HTERT RPE-1 (cell line): Measurements from ENCODE around the gene PHC1.

Experiments
- in situ Hi-C: fragments of 300-500 bp; cut with MboI; formaldehyde crosslinking; loops from 4 replicates; pipeline ENCODE4 v1.14.3; 2020; ENCODE audit warnings: low sequenced_read_pairs

PHC1 gene

DNA sequence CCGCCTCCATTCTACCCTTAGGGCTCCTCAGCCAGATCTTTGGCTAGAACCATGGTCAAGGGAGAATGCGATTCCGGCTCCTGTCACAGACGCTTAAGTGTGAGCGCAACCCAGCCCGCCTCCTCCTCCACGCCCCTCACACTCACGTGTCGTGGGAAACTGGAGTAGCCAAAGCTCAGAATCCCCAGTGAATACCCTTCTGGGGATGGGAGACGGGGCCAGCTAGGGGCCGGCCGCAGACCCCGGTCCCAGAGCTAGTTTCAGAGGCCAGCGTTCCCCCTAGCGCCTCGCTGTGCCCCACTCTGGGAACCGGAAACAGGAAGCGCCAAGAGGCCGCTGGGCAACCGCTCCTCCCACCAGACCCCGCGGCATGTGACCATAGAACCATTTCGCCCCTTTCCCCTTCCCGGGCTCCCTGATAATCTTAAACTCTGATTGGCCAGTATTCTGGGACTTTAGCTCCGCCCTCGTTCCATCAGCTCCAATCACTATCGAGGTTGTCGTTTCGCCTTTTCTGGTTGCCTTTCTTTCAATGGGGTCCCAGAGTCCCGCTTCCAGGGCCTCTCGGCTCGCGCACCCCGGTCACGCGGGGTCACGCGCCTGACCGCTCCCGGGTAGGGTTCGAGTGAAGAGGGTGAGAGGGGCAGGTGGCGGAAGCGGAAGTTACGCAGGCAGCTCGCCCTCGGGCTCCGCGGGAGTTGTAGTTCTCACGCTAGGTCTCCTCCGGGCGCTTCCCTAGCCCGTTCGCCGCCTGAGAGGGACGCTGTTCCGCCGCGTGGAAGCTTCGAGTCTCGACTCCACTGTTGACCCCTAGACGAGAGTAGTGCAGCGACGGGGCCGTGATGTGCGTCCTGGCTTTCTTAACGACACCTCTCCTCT is 35.3 kb downstream of the PHC1 start, which contains the start of gene M6PR:
TSS of gene M6PR (minus strand) at position 304 of the 879 bp plus-strand sequence. CDS start 3,241 bp downstream, outside the sequence.
- in situ Hi-C loops = no loop called here

DNA sequence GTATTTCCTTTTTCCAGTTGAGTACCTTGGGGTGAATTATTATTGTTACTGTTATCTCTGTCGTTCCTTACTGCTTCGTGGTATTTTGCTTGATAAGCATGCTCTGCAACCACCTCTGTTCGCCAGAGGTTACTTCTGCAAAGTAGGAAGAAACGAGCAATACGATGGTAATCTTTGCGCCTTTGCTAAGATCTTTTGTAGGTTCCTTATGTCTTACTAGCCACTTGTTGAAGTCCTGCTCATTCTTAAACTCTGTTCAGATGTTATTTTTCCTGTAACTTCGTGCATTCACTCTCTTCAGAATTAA is 35.9 kb downstream of the PHC1 start:
- in situ Hi-C loops = no loop called here

DNA sequence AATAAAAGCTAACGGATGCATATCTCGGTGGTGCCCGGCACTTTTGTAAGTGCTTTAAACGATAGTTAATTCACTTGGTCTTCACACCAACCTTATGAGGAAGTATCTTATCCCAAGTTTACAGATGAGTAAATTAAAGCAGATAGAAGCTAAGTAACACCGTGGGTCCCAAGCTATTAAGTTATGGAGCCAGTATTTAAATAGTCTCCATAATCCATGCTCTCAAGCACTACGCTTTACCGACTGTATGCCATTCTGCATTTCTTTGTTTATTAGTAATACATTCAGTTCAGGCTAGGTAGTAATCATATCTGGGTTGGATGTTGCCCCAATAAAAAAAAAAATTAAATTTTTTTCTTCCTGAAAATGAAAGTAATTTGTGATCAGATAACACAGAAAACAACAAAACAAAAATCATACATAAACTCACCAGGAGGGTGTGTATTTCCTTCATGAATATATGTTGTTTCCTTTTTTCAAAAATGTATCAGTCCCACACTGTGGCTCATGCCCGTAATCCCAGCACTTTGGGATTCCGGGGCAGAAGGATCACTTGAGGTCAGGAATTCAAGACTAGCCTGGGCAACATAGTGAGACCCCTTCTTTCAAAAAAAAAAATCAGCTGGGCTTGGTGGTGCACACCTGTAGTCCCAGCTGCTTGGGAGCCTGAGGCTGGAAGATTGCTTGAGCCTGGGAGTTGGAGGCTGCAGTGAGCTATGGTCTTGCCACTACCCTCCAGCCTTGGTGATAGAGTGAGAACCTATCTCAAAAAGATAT is 36.6 kb downstream of the PHC1 start:
- in situ Hi-C loops = no loop called here

DNA sequence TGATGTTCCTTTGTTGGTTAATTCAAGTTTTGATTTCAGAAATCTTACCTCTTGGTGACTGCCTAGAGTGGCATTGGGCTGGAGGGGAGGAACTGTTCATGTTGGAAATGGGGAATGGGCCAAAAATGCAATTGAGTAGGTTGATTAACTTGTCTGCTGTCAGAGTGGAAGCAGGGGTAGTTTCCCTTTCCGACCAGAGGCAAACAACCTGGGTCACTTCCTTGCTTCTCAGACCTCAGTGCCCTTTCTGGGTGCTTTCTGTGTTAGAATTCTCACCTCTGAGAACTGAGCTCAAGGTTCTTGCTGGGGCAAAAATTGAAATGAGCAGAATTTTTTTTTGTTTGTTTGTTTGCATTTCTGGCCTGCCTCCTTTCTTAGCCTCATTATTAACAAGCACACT is 37.4 kb downstream of the PHC1 start:
- in situ Hi-C loops = no loop called here

DNA sequence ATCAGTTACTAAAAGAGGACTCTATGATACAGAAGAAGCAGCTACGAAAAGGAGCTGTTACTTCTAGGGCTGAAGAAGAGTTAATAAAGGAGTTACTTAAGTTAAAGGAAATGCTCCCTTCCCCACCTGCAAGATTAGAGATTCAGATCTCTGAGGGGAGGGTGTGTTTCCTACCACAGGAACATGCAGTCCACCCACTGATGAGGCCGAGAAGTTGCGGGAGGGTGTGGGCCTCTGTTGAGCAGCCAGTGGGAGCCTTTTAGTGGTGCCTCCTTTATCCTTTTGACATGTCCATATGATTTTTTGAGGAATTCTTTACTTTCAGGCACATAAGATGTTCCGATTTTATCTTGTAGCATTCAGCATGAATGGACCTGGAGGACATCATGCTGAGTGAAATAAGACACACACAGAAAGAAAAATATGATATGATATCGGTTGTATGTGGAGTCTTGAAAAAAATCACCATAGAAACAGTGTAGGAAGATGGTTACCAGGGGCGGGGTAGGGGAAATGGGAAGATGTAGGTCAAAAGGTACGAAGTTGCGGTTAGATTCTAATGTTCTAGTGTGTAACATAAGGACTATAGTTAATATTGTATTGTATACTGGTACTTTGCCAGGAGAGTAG is 39.6 kb downstream of the PHC1 start:
- in situ Hi-C loops = no loop called here

DNA sequence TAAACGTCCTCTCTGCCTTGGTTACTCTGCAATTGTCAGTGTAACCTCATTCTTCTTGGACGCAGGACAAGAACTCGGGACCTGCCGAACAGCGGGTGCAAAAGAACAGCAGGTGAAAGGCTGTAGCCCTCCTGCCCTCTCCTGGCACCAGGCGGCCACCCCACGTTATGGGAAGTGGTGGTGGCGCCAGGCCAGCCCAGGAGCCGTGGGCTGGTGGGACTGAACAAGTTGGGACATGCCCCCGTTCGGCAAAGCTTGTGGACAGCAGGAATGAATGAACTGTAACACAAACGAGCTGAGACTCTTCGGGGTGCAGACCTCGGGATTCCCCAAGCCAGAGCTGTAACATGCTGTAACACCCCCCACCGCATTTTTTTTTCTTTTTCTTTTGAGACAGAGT is 41.8 kb downstream of the PHC1 start:
- in situ Hi-C loops = no loop called here

DNA sequence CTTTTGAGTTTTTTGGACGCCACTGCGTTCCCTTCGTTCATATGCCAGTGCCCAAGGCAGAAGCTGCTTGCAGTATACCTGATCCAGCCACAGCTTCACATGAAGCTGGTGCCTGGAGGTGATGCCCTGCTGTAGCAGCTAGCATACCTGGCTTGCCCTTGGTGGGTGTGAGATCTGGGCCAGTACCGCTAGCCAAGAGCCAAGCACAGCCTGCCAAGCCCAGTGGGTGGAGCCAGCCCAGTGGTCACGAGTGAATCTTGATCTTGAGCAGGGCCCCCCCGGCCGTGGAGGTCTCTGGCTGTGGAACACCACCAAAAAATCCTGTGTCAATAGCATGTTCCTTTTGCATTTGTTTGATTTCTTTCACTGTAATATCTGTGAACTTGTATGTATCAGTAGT is 42.5 kb downstream of the PHC1 start:
- in situ Hi-C loops = no loop called here

DNA sequence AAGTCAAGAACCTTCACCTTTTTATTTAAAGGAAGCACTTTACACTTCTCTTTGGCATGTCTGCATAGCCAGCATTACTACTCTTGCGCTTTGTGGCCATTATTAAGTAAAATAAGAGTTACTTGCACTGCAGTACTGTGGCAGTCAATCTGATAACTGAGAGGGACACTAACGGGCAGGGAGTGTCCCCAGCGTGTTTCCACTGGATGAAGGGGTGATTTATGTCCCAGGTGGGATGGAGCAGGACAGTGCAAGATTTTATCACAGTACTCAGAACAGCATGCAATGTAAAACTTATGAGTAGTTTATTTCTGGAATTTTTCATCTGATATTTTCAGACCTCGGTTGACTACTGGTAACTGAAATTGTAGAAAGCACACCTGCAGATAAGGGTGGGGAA is 43.3 kb downstream of the PHC1 start:
- in situ Hi-C loops = no loop called here

DNA sequence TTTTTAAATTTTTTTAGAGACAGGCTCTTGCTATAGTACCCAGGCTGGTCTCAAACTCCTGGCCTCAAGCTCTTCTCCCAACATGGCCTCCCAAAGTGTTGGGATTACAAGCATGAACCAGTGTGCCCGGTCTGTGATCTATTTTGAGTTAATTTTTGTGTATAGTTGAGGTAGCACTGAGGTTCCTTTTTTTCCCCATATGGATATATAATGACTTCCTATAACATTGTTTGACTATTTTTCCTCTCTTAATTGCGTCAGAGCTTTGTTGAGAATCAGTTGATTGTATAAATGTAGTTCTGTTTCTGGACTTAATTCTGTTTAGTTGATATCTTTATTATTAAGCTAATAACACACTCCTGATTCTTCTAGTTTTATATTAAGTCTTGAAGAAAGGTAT is 43.8 kb downstream of the PHC1 start:
- in situ Hi-C loops = no loop called here

DNA sequence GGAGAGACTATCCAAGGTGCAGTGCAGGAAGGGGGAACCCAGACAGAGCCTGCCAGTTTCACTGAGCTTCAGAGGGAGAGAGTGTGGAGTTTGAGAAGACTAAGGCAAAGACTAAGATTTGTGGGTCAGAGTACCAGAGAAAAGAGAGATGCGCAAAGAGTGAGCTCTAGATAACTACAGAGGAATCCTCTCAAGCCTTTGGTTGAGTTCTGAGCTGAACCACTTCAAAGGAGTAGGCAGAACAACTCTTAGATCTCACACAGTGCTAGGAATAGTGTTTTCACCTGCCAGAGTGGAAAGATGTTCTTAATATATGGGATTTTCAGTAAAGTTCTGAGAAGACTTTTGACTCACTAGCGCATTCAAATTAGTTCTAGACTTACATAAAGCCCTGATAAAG is 45.9 kb downstream of the PHC1 start:
- in situ Hi-C loops = no loop called here

DNA sequence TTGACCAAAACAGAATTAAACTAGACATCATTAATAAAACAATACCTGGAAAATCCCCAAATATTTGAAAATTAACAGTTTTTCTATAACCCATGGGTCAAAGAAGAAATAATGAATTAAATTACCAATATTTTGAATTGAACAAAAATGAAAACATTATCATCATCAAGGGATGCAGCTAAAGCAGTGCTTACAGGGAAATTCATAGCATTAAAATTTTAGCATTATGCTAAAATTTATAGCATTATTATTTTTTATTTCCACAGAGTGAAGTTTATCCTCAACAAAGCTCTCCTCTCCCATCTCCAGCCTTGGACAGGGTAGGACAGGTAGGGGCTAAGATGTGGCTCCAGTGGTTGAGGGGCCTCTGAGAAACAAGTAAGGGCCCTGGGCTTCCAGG is 54.5 kb downstream of the PHC1 start:
- in situ Hi-C loops = no loop called here

DNA sequence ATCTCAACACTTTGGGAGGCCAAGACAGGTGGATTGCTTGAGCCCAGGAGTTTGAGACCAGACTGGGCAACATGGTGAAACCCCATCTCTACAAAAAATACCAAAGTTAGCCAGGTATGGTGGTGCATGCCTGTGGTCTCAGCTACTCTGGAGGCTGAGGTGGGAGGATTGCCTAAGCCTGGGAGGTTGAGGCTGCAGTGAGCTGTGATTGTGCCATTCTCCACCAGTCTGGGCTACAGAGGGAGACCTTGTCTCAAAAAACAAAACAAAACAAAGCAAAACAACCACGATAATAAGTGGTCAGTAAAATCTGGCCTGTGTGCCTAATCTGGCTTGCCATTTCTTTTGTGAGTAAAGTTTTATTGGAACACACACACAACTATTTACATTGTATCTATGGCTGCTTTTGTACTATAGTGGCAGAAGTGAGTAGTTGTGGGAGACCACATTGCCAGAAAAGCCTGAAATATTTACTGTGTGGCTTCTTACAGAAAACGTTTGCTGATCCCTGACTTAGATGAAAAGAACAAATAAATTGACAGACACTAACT is 55.6 kb downstream of the PHC1 start:
- in situ Hi-C loops = no loop called here

DNA sequence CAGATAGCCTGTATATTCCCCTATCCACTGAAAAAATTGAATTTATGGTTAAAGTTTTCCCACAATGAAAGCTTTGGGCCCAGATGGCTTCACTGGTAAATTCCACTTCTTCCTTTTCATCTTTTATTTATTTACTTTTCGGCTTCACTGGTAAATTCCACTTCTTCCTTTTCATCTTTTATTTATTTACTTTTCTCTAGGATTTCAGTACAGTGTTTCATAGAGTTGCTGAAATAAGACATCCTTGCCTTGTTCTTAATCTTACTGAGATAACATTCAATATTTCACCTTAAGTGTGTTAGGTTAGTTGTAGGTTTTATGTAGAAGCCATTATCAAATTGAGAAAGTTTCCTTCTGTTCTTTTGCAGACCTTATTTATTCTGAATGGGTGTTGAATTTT is 56.1 kb downstream of the PHC1 start:
- in situ Hi-C loops = no loop called here

DNA sequence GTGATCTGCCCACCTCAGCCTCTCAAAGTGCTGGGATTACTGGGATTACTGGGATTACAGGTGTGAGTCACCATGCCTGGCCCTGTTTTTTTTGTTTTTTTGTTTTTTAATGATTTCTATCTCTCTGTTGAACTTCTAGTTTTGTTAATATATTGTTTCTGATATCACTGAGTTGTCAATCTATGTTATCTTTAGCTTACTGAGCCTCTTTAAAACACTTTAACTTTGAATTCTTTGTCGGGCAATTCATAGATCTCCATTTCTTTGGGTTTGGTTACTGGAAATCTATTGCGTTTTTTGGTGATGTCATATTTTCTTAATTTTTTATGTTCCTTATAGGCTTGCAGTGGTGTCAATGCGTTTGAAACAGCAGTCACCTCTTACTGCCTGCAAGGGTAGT is 65.8 kb downstream of the PHC1 start:
- in situ Hi-C loops = no loop called here

DNA sequence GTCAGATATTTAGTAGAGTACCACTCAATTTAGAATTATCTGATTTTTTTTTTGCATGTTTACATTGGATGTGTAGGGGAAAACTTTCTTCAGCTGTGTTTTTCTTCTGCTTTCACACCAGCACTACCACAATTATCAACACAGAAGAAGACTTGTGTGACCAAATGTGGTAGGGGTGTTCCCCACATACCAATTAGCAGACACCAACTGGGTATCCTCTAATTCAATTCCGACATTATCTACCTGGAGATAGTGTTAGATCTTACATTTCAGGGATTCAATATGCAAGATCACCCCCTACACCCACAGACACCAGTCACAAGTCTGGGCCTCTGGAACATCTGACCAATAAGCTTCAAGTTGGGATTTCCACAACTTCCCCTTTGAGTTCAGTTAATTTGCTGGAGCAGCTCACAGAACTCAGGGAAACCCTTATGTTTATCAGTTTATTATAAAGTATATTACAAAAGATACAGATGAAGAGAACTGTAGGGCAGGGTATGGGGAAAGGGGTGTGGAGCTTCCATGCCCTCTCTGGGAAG is 71.0 kb downstream of the PHC1 start:
- in situ Hi-C loops = no loop called here

DNA sequence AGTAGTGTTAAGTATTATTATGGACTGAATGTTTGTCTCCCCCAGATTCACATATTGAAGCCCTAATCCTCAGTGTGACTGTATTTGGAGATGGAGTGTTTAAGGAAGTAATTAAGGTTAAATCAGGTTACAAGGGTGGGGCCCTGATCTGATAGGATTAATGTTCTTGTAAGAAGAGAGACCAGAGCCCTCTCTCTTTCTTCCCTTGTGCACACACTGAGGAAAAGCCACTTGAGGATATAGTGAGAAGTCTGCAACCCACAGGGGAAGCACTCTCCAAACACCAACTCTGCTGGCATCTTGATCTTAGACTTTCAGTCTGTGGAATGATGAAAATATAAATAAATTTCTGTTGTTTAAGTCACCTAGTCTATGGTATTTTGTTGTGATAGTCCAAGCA is 72.9 kb downstream of the PHC1 start:
- in situ Hi-C loops = no loop called here

DNA sequence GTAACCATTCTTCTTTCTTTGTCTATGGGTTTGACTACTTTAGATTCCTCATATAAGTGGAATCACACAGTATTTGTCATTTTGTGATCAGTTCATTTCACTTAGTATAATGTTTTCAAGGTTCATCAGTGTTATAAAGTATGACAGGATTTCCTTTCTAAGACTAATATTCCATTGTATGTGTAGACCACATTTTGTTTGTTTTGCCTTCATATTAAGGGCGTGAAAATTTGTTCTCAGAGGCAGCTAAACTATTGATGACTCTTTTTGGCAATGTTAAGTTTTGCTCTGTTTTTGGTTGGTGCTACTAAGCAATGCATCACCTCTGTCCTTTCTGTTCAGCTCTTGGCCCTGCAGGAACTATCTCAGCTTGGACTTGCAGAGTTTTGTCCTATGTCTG is 73.4 kb downstream of the PHC1 start:
- in situ Hi-C loops = no loop called here

DNA sequence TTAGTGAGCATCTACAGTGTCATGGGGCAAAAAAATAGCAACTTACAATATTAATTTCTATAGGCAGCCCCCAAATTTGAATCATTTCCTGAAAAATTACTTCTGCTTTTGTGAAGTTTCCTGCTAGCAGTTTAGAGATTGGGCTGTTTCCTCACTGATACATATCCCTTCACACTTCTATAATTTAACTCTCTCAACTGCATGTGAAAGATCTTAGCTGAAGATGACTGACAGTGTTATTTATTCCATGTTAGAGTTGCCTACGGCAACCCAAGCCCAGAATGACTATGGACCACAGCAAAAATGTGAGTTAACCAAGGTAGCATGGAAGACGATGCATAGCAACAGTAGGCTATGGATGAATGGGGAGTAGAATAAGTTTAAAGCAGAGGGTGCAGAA is 75.1 kb downstream of the PHC1 start, which contains the start of gene KLRG1:
TSS of gene KLRG1 (plus strand) at position 134 of the 400 bp plus-strand sequence. CDS start at position 224, 90 bp downstream.
- in situ Hi-C loops = no loop called here
